Skeletal muscle satellite cell (primary cell): ENCODE results near the gene DHRS2.
"Not testable (repeated sequence)": the region's sequence is repeated elsewhere in the genome, so short reads cannot be mapped to it uniquely, and the experiment has no call there.

ENCODE experiments used
- H3K27me3 ChIP-seq: 2 replicates; pipeline ENCODE4 v1.7.0; 2013; ENCODE audit warnings: low read length; ENCODE audit not compliant: control insufficient read depth, insufficient read depth
- H3K36me3 ChIP-seq: 2 replicates; pipeline ENCODE4 v1.7.0; 2013; ENCODE audit warnings: mild to moderate bottlenecking, control low read depth, low read length; ENCODE audit not compliant: insufficient read depth
- H3K4me1 ChIP-seq: 2 replicates; pipeline ENCODE4 v1.7.0; 2013; ENCODE audit warnings: low read length; ENCODE audit not compliant: control insufficient read depth, insufficient read depth
- H3K4me2 ChIP-seq: 2 replicates; pipeline ENCODE4 v1.7.0; 2013; ENCODE audit warnings: mild to moderate bottlenecking, low read length
- H3K4me3 ChIP-seq: 2 replicates; pipeline ENCODE4 v1.7.0; 2013; ENCODE audit warnings: low read length
- H3K9ac ChIP-seq: 2 replicates; pipeline ENCODE4 v1.7.0; 2013; ENCODE audit warnings: mild to moderate bottlenecking, low read depth, low read length, moderate library complexity
- H3K9me3 ChIP-seq: replicated peaks from 2 replicates; pipeline ENCODE4 v1.7.0; 2013; ENCODE audit warnings: mild to moderate bottlenecking, control low read depth, low read length

DHRS2 gene

GRCh38 chr14:23627961-23628360 lies 8.2 kb upstream of the DHRS2 start:
- Histone ChIP-seq H3K27me3 (peaks cover 17% of the 10 kb centered on the region), H3K36me3 (no peaks in the 10 kb centered on the region), H3K4me1 (no peaks in the 10 kb centered on the region), H3K9ac (no peak overlapping the region), H3K4me3 (no peak overlapping the region), H3K9me3 (peaks cover 8% of the 10 kb centered on the region), H3K4me2 (no peak overlapping the region)

GRCh38 chr14:23629204-23629603 lies 7.0 kb upstream of the DHRS2 start:
- no peak overlapping the region for H3K4me2 ChIP-seq
- H3K27me3 ChIP-seq, result peaks cover 22% of the 10 kb centered on the region
- H3K9me3 ChIP-seq, result peaks cover 8% of the 10 kb centered on the region
- H3K9ac ChIP-seq, result no peak overlapping the region
- H3K36me3 ChIP-seq, result no peaks in the 10 kb centered on the region
- H3K4me1 ChIP-seq, result no peaks in the 10 kb centered on the region
- no peak overlapping the region for H3K4me3 ChIP-seq

GRCh38 chr14:23629832-23630396 lies 6.2 kb upstream of the DHRS2 start:
- H3K9ac ChIP-seq, result no peak overlapping the region
- peaks cover 3% of the 10 kb centered on the region for H3K9me3 ChIP-seq
- H3K27me3 ChIP-seq, result peaks cover 22% of the 10 kb centered on the region
- H3K4me1 ChIP-seq, result no peaks in the 10 kb centered on the region
- H3K4me2 ChIP-seq, result no peak overlapping the region
- H3K36me3 ChIP-seq, result no peaks in the 10 kb centered on the region
- no peak overlapping the region for H3K4me3 ChIP-seq

GRCh38 chr14:23630687-23631086 lies 5.5 kb upstream of the DHRS2 start:
- H3K4me3 ChIP-seq, result no peak overlapping the region
- H3K9me3 ChIP-seq, result no peaks in the 10 kb centered on the region
- no peak overlapping the region for H3K9ac ChIP-seq
- no peak overlapping the region for H3K4me2 ChIP-seq
- no peaks in the 10 kb centered on the region for H3K4me1 ChIP-seq
- no peaks in the 10 kb centered on the region for H3K36me3 ChIP-seq
- peaks cover 22% of the 10 kb centered on the region for H3K27me3 ChIP-seq

- Histone ChIP-seq H3K4me2 (no peak overlapping the region), H3K27me3 (peaks cover 22% of the 10 kb centered on the region), H3K4me1 (no peaks in the 10 kb centered on the region)
Observed at GRCh38 chr14:23631234-23631633, 4.9 kb upstream of the DHRS2 start.

GRCh38 chr14:23631702-23632460 lies 4.3 kb upstream of the DHRS2 start:
- no peaks in the 10 kb centered on the region for H3K4me1 ChIP-seq
- H3K9ac ChIP-seq, result no peak overlapping the region
- H3K4me2 ChIP-seq, result peak overlapping the region; percentile 65
- H3K4me3 ChIP-seq, result no peak overlapping the region
- H3K36me3 ChIP-seq, result no peaks in the 10 kb centered on the region
- peaks cover 22% of the 10 kb centered on the region for H3K27me3 ChIP-seq
- no peaks in the 10 kb centered on the region for H3K9me3 ChIP-seq

More at GRCh38 chr14:23631234-23631633, 4.9 kb upstream of the DHRS2 start:
- Histone ChIP-seq H3K9ac (no peak overlapping the region), H3K9me3 (no peaks in the 10 kb centered on the region), H3K36me3 (no peaks in the 10 kb centered on the region), H3K4me3 (no peak overlapping the region)

- Histone ChIP-seq H3K9me3 (no peaks in the 10 kb centered on the region), H3K4me1 (no peaks in the 10 kb centered on the region), H3K4me2 (peak overlapping the region; percentile 65), H3K9ac (no peak overlapping the region), H3K27me3 (peaks cover 22% of the 10 kb centered on the region), H3K4me3 (no peak overlapping the region), H3K36me3 (no peaks in the 10 kb centered on the region)
Observed at GRCh38 chr14:23632461-23633159, 3.6 kb upstream of the DHRS2 start.

- no peak overlapping the region for H3K4me2 ChIP-seq
- H3K9me3 ChIP-seq, result no peaks in the 10 kb centered on the region
- H3K9ac ChIP-seq, result no peak overlapping the region
- no peaks in the 10 kb centered on the region for H3K36me3 ChIP-seq
- peaks cover 22% of the 10 kb centered on the region for H3K27me3 ChIP-seq
- no peak overlapping the region for H3K4me3 ChIP-seq
- H3K4me1 ChIP-seq, result no peaks in the 10 kb centered on the region
Observed at GRCh38 chr14:23633160-23633701, 2.9 kb upstream of the DHRS2 start.

- not testable (repeated sequence) for H3K4me1 ChIP-seq, H3K4me3 ChIP-seq, H3K9ac ChIP-seq, H3K9me3 ChIP-seq, H3K4me2 ChIP-seq, H3K36me3 ChIP-seq
- peaks cover 20% of the 10 kb centered on the region for H3K27me3 ChIP-seq
Observed at GRCh38 chr14:23634698-23635412, 1.3 kb upstream of the DHRS2 start.

- H3K36me3 ChIP-seq, H3K4me2 ChIP-seq, H3K9me3 ChIP-seq, H3K9ac ChIP-seq, H3K4me3 ChIP-seq: not testable (repeated sequence)
- Histone ChIP-seq H3K27me3 (peaks cover 12% of the 10 kb centered on the region), H3K4me1 (peaks cover 21% of the 10 kb centered on the region)
Observed at GRCh38 chr14:23637312-23637654, 1.1 kb downstream of the DHRS2 start.

- H3K4me1 ChIP-seq, result peaks cover 21% of the 10 kb centered on the region
- not testable (repeated sequence) for H3K27me3 ChIP-seq, H3K4me3 ChIP-seq, H3K9ac ChIP-seq, H3K4me2 ChIP-seq, H3K9me3 ChIP-seq, H3K36me3 ChIP-seq
Observed at GRCh38 chr14:23637655-23638413, 1.7 kb downstream of the DHRS2 start.
